CD4-positive, alpha-beta T cell treated with Interleukin-15 for 4 hours (primary cell): ENCODE data around the gene TMEM92.
"Not testable (repeated sequence)": the region's sequence is repeated elsewhere in the genome, so short reads cannot be mapped to it uniquely, and the experiment has no call there.

Experiments used
- DNase-seq: peaks from one replicate; pipeline ENCODE4 v3.0.0-alpha.2; 2020; ENCODE audit warnings: low spot score

Gene TMEM92

DNA sequence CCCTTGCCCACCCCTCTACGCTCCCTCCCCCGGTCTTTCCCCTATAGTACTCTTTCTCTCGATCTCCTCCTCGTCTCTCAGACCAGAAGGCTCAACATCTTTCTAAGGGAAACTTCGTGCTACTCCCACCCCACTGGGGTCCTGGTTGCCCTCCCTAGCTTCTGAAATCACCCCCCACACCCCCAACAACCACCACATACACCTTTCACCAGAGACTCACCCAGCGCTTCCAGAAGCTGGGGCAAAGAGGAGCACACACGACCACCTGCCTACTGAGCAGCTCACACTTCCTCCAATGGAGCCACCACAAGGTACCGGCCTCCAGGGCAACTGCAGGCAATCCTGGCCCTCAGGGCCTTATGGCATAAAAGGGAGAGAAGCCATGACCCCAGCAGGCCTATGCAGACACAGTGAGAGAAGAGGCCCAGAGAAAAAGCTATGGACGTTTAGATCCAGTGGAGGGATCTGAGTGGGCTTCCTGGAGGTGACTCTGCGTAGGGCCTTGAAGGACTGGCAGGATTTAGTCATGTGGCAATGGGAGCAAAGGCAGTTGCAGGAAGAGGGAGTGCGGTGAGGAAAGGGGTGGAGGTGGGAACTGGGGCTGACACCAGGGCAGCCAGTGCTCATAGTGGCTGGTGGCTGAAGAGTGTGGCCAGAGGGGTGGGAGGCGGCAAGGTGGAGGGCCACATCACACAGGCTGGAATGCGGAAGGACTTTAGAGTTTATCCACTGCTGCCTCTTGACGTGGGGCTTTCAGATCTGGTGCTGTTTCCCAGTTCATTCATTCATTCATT lies 12.1 kb upstream of the TMEM92 start:
- DNase-seq, result no peak

DNA sequence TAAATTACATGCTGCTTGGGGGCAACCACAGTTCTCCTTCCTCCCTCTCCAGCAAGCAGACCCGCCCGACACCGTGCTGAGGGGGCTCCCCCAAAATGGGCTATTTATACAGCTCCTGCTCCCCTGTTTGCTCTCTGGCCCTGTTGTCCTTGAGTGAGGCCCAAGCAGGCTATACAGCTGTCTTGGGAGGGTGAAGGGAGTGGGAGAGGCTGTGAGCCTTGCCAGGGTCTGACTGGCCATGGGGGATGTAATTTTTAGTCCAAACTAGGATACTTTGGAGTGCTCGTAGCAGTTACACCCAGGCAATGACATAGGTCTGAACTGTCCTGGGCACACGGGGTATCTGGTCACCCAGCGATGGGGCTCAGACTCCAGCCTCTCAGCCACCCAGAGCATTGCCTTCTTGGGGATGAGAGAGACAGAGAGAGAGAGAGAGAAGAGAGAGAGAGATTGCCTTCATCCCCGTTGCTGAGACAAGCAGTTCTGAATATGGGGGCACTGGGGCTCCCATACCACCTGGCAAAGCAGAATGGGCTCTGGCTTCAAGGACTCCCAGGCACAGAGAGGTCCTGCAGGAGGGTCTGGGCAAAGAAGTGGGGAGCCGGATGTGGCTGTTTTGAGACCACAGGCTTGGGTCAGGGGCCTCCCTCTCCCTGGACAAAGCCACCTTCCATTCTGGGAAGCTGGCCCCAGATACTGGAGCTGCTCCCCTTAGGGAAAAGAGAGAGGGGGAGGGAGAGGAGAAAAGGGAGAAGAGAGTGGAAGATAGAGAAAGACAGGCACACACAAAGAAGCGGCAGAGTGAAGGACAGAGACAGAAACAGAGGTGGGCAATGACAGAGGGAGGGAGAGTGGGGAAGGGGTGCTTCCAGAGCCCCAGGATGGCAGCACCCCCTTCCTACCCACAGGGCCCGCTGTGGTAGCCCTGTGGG lies 10.7 kb upstream of the TMEM92 start:
- no peak for DNase-seq

DNA sequence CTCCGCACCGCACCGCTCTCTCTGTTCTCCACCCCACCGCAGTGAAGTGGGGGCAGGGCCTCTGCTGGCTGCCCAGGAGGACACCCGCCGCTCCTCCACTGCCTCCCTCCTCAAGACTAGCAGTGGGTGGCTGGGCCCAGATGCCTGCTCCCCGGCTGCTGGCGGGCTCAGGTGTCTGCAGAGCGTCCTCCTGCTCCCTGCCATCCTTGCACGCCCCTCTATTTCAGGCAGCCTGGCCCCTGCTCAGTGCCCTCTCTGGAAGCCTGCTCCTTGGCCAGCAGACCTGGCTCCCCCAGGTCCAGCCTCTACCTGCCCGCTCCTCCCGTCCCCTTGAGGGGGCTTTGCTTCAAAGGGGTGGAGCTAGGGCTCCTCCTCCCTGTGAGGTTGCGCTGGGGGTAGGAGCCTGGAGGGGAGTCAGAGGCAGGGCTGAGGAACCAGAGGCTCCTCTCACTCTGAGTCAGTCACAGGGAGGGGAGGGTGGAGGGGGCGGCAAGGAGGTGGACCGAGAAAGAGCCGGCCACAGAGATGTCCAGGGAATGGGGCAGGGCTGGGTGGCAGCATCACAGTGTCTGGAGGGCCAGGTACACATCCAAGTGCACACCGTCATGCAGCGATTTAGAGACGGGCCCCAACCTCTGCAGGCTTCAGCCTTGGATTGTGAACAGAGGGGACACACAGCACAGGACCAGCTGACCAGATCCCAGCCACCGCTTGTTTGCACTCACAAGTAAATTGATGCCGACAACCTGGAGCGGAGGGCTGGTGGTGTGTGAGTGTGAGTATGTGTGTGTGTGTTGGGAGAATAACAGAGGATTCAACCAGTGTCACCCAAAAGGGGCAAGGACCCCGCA lies 9.8 kb upstream of the TMEM92 start:
- no peak for DNase-seq

DNA sequence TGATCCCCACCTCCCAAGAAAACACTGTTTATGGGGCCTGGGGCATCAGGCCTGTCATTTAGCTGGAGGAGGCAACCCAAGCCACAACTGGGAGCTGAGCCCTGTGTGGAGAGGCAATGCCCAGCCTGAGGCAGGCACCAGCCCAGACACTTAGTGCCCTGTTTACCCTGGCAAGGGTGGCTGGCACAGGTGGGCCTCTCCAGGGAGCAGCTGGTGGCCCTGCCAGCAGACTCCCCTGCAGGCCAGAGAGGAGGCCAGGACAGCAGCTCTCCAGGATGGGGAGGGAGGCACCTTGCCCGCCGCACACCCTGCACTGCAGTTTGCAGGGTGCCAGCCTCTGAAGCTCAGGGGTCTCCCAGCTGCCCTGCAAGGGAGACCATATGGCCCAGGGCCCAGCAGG lies 9.1 kb upstream of the TMEM92 start:
- no peak for DNase-seq

DNA sequence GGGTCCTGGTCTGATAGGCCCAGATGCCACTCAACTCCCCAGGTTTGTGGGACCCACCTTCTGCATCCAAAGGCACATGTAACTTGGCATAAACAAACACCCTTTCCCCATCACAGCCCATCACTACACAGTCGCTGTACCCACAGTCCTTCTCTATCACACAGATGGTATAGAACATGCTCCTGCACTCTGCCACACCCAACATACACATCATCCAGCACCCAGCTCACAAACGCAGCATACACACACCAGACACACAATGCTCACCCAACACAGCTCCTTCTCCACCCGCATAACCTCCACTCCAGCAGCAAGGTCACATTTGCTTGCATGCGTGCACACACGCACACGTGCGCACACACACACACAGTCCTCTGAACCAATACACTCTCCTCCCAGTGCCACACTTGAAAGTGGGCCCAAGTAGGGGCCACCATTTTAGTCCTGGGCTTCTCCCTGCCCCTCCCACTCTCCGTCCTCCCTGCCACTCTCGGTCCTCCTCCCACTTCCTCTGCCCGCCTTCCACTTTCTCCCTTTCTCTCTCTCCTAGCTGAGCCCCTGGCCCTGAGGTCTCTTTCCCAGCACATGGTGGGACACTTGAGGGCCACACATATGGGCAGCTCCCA lies 8.5 kb upstream of the TMEM92 start:
- DNase-seq, result no peak

DNA sequence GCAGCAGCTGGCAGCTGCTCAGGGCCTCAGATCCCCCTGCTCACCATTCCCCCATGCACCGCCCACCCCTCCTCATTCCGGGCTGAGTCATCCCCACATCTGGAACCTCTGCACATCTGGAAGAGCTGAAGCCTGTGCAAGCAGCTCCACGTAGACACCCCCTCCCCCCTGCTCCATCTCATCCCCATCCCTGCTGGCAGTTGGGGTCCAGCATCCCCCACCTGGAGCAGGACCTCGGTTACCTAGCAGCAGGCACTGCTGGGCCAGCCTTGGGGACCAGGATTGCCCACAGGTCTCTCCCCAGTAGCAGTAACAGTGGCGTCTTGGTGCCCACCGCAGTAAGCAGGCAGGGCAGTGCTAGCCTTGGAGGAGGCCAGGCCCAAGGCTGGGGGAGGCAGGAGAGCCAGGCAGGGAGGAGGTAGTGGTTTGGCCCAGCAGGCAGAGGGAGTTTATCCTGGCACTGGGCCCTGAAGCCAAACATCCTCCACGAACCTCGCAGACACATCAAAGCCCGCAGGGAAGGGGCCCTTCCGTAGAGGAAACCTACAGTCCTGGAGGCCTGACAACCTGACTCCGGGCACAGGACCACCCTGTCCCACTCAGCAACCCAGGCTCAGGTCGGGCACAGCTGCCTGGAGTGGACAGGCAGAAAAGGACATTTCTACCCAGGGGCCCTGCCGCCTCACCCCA lies 7.7 kb upstream of the TMEM92 start:
- no peak for DNase-seq

DNA sequence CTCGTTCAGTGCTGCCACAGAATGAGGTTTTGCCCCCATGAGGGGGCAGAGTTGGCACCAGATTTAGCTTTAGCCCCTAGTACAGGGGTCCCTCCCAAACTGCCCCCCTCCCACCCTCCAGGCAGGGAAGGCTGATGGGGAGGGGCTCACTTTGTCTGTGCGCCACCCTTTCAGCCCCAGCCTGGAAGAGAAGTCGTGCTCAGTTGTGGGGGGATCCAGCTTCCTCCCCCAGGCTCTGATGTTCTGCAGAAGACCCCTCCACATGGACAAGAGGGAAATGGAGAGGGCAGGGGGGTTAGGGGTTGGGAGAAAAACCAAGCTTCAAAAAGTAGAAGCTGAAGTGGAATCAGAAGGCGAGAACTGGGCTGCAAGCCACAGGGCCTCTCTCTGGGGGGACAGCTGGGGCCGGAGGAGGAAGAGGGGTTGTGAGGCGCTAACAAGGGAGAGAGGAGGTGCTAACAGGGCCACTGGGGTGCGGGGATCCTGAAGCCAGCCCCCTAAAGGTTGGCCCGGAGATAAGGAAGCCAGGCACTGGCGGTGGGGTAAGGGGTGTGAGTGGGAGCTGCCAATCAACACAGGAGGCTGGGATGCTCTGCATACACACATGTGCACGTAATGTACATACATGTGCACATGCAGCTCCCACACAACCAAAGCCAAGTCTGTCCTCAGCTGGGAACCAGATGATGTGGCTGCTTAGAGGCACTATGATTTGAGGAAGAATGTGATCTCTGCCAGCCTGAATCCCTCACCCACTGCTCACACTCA lies 7.0 kb upstream of the TMEM92 start:
- no peak for DNase-seq

DNA sequence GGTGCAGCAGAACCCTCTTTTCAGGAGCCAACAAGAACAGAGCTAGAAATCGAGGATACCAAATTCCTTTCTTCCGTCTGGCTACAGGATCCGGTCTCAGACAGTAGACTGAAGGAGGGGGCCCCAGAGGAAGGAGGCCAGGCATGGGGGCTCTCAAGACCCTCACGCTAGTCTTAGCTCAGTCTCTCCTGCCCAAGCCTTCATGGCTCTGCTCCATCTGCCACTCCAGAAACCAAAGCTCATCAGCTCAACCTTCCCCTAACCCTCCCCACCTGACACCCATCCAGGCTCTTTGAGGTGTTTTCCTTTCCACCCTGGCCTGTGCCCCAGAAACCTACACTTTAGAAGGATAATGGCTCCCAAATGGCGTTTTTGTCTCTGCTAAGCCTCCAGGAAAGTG lies 6.2 kb upstream of the TMEM92 start:
- DNase-seq, result no peak

DNA sequence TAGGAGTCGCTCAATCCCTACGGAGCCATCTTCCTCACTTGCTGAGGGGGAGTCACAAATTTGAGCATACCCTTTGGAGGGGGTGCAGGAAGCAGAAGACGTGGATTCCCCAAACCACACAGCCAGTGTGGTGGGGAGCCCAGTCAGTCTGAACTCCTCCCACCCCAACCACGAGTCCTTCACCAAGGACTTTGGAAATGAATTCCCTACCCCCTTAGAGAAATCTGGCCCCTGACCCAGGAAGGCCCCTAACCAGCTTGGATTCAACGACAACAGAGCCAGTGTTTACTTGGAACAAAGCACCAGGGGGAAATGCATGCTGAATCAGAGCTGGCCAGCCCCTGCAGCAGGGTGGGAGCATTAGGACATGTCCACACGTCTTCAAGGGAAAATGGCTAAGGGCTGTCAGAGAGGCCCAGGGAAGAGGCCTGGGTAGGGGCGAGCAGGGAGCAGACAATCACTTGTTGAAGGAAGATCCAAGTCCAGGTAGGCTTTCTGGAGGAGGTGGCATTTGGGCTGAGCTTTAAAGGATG lies 5.5 kb upstream of the TMEM92 start:
- no peak for DNase-seq

DNA sequence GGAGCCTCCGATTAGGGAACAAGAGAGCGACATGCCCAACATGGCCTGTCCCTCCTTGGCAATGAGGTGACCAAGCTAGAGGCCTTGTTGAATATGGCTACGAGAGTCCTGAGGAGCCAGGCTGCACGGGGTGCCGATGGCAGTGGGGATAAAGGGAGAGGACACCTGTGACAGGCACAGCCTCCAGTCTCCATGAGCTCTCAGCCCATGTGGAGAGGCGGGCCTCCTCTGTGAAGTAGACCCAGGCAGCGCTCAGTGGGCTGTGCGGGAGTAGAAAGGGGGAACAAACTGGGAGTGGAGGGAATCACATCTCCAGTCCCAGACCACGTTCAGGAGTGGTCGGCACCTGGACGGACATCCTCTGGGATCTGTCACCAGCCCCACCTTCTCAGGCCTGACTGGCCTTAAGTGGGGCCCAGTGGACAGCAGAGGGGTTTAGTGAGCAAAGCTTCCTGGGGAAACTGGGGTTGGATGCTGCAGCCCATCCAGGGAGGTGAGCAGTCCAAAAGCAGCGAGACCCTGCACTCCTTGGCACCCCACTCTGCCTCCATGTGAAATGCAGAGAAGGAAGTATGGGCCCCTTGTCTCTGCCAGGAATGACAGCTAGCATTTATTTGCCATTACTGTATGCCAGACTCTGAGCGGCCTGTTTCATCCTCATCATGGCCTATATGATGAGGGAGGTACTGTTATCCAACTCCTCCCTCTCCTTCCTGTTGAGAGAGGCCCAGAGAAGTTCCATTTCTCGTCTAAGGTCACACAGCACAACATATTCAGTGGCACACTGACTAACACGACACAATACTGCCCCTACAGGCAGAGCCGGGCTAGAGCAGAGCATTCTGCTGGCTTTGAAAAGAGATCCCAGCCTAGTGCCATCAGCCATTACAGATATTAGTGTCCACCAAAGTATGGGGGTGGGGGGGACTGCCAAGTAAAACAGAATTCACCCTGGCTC lies 4.5 kb upstream of the TMEM92 start:
- peak; percentile 61 for DNase-seq

DNA sequence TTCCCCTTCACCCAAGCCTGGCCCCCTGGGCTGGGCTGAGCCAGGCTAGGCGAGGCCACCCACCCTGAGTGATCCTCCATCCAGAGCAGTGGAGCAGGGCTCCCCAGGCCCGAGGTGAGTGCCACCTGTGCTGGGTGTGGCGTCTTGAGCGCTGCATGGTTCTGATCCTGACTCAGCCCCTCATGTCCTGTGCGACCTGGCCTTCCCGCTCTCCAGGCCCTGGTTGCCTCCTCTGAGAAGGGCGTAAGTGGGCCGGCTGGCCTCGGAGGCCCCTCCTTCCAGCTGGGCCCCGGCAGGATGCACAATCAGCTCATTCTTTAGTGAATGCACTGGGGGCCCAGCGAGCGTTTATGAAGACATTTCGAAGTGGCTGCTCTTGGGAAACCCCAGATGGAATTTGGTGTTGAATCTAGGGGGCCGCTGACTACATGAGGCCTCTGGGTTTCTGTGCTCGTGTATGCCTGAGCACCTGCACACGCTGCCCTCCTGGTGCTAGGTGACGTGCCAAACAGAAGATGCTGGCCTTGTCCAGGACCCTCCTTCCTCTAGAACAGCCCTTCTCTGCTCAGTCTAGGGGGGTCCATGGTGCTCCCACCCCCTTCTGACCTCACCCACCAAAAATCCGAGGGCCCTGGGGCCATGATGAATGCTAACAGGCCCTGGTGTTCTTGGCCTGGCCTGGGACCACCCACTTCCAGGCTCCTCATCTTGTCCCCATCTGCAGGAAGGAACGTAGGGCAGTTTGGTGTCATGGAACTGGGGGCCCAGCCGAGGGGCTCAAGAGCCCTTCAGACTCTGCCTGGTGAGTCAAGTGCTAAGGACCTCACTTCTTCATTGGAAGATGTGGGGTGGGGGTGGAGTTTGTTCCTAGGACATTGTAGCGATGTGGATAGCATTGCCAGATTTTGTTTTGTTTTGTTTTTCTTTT lies 3.6 kb upstream of the TMEM92 start:
- DNase-seq, result no peak

DNA sequence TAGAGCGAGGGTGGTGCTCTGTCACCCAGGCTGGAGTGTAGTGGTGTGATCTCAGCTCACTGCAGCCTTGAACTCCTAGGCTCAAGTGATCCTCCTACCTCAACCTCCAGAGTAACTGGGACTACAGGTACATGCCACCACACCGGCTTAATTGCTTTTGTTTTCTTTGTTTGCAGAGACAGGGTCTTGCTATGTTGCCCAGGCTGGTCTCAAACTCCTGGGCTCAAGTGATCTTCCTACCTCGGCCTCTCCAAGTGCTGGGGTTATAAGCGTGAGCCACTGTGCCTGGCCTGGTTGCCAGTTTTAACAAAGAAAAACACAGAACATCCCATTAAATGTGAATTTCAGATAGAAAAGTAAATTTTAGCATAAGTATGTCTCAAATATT lies 2.9 kb upstream of the TMEM92 start:
- not testable (repeated sequence) for DNase-seq

DNA sequence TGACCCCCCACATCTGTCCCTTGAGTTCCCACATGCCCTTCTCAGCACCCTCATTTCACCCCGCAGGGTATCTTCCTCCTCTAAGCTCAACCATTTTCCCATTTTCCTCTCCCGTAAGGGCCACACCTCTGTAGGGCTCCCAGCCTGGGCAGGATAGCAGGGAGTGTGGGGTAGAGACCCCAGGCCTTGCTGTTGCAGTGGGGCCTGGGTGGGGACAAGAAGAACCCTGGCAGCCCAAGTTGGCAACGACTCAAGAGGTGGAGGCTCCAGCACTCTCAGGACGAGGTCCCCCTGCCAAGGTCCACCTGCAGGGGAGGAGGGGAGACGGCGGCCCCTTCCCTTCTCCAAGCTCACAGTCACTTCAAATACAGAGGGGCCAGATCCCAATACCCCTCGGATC lies 2.0 kb upstream of the TMEM92 start:
- DNase-seq, result no peak

DNA sequence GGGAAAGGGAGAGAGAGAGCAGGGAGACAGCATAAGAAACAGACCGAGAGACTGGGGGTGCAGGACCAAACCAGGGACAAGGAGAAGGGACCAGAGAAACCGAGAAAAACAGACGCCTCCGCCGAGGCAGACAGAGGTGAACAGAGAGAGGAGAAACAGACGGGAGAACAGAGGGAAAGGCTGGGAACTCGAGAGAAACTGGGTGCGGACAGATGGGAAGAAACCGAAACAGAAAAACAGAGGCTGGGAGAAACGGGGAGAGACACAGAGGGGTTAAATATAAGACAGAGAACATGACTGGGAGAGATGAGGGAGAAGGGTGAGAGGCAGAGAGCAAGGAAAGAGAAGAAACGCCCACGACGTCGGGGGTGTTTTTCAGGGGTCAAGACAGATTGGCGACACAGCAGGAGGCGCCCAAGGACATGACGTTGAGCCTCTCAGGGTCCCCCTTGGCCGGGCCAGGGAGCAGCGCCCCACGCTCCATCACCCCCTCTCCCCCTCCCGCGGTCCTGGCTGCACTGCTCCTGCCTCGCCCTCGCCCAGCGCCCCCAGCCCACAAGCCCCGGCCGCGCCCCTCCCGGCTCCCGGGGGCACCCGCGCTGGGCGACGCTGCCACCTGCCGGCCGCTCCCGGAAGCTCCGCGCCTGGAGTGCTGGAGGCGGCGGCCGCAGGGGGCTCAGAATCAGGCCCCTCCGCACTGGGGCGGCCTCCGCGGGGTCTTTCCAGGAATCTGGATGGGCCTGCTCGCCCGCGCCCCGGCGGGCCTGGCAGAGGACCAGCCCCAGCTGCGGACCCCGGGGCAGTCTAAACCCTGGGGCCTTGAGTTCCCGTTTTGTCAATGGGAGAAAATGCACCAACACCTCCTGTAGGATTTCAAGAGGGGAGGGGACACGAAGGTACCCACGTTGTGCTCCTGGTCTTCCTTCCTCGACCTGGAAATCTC lies 1.3 kb upstream of the TMEM92 start:
- DNase-seq, result peak; percentile 39

DNA sequence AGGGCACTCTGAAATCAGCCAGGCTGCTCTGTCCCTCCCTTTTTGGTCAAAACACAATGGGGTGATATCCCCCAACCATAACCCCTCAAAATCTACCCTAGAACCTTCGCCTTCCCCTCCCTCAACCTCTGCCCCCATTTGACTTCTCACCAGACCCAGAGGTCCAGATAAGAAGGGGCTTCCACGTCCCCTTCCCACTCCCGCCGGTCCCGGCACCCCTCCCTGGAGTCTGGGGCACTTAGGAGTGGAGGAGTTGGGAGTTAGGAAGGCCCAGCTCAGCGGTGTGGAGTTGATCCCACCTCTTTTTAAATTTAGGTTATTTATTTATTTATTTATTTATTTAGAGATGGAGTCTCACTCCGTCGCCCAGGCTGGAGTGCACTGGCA lies 619 bp upstream of the TMEM92 start:
- no peak for DNase-seq

DNA sequence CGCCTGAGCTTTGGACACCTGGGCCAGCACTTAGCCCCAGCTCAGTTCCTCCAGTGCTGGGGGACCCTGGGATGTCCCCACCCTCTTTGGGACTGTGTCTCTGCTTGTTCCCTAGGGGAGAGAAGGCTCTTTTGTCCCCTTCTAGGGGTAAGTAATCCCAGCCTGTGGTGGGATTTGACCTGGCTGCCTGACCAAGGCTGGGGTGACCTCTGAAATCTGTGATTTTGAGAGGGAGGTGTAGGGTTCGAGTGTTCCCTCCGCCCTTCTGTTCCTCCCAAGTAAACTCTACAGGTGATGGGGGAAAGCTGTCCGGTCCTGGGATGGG lies 593 bp downstream of the TMEM92 start:
- no peak for DNase-seq

DNA sequence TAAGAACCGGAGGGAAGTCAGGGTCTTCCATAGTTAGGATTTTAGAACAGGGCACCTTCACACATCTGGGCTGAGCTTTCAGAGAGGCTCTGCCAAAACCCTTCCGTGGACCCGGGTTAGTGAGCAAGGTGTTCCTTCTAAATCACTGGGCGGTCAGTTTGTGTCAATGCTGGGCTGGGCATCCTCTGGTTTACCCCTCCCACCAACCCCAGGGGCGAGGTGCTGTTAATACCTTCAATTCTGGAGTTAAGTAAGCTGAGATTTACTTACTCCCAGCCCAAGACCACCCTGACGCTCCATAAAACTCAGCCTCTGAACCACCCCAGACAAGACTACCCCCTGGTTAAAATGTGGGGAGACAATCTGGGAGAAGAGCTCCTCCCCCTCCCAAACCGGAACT lies 1.0 kb downstream of the TMEM92 start:
- no peak for DNase-seq
